ENCODE measurements around the gene FARP2. TPM values are rescaled to one million over a fixed set of nuclear protein-coding genes. Genes with fewer than 3 reads are reported as not detected.

The FARP2 gene
- total and polyA plus RNA-seq, 2 of the 4 experiments (the other 2 are of a cell fraction), result 17.1 to 30.8 TPM

GRCh38 chr2:241502281-241502680 lies 146.2 kb downstream of the FARP2 start:
- Histone ChIP-seq H3K23ac (ENCODE audit: low read depth, low read length) (no peak overlapping the region), H2BK120ac (ENCODE audit: low read depth, low read length) (no peak overlapping the region), H4K20me1 (ENCODE audit: insufficient read depth, low read length) (peaks cover 71% of the 10 kb centered on the region), H2BK15ac (ENCODE audit: low read depth, low read length) (no peak overlapping the region), H3K27me3 (ENCODE audit: control insufficient read depth, insufficient read depth, low read length) (no peaks in the 10 kb centered on the region), H3K14ac (replicated peaks; ENCODE audit: low read depth, low read length) (no peak overlapping the region), H3K4me1 (ENCODE audit: control insufficient read depth, insufficient read depth, low read length) (peaks cover 10% of the 10 kb centered on the region; the same call in 1 of the 2 replicates), H3K4ac (ENCODE audit: low read depth, low read length) (no peak overlapping the region), H2AK9ac (replicated peaks; ENCODE audit: low read depth, low read length, poor library complexity) (no peak overlapping the region), H3K79me1 (ENCODE audit: low read depth in 1 of 2, low read length in 2 of 2) (peaks cover 19 to 84% of the 10 kb centered on the region in 2 experiments), H3K9me1 (ENCODE audit: insufficient read depth, low read length) (peaks cover 26% of the 10 kb centered on the region), H3K36me3 (ENCODE audit: control insufficient read depth, insufficient read depth, low read length) (peaks cover 36% of the 10 kb centered on the region), H3K18ac (ENCODE audit: low read depth, low read length) (no peak overlapping the region), H4K8ac (ENCODE audit: low read depth in 2 of 2, low read length in 2 of 2) (no peak overlapping the region), H2AFZ (replicated peaks; ENCODE audit: low read length, poor library complexity) (no peak overlapping the region), H3K27ac (ENCODE audit: insufficient read depth, low read length) (no peak overlapping the region), H4K5ac (ENCODE audit: low read depth, low read length) (no peak overlapping the region), H3K4me2 (ENCODE audit: low read depth, low read length) (no peak overlapping the region), H3K56ac (ENCODE audit: extremely low read depth, insufficient read depth, low read length) (no peak overlapping the region), H2BK20ac (ENCODE audit: low read depth, low read length) (no peak overlapping the region), H3K4me3 (ENCODE audit: insufficient read depth, low read depth, low read length) (no peak overlapping the region), H2BK5ac (ENCODE audit: low read depth, low read length, poor library complexity, severe bottlenecking) (no peak overlapping the region), H3K9me3 (ENCODE audit: control insufficient read depth, insufficient read depth, low read length) (no peaks in the 10 kb centered on the region), H2AK5ac (ENCODE audit: low read depth, low read length) (no peak overlapping the region), H3K9ac (ENCODE audit: low read depth, low read length) (no peak overlapping the region), H4K91ac (ENCODE audit: insufficient read depth, low read depth, low read length) (no peak overlapping the region)
- 100% methylated on average over 1 of the region's 11 CpGs; no CpG with 5 or more reads in 1 of the 2 experiments for WGBS, 2 experiments (ENCODE audit: extremely low coverage in 2 of 2, insufficient read length in 1 of 2)
- TF ChIP-seq RAD21 (IDR thresholded peaks at IDR 0.05; ENCODE audit: low read length) (no peak), POLR2A (IDR thresholded peaks at IDR 0.05; ENCODE audit: low read depth, low read length) (no peak), FOS (IDR thresholded peaks at IDR 0.05; ENCODE audit: low read depth, low read length) (no peak), CHD1 (IDR thresholded peaks at IDR 0.05; ENCODE audit: low read depth, low read length) (no peak), NFE2L2 (IDR thresholded peaks at IDR 0.05; ENCODE audit: low read depth, low read length) (no peak), RCOR1 (IDR thresholded peaks at IDR 0.05; ENCODE audit: insufficient replicate concordance, low read length) (no peak), BHLHE40 (IDR thresholded peaks at IDR 0.05; ENCODE audit: low read depth, low read length) (no peak), MXI1 (IDR thresholded peaks at IDR 0.05; ENCODE audit: borderline replicate concordance, low read depth, low read length) (no peak), CTCF (conservative IDR thresholded peaks at IDR 0.05; ENCODE audit: low read depth, low read length) (no peak), USF2 (IDR thresholded peaks at IDR 0.05; ENCODE audit: low read depth, low read length) (no peak), RFX5 (IDR thresholded peaks at IDR 0.05; ENCODE audit: low read depth, low read length) (no peak), MAZ (IDR thresholded peaks at IDR 0.05; ENCODE audit: borderline replicate concordance, low read depth, low read length) (no peak), SMC3 (IDR thresholded peaks at IDR 0.05; ENCODE audit: low read depth, low read length) (no peak), MAFK (IDR thresholded peaks at IDR 0.05; ENCODE audit: low read depth, low read length) (no peak)
- no peak for DNase-seq
- in situ Hi-C loops (cut with MboI; ENCODE audit: low sequenced_read_pairs), result no loop called here
- dilution Hi-C loops (cut with HindIII; ENCODE audit: low sequenced_read_pairs, unreplicated experiment), result no loop called here
- intact Hi-C loops (cut with micrococcal nuclease), result no loop called here
- no peak for ATAC-seq (ENCODE audit: low read depth)
- POLR2A ChIA-PET (ENCODE audit: unreplicated experiment), result no interaction called here
- BruUV-seq (replicated peaks), result no TSS peak
- CTCF ChIA-PET, result no interaction called here

Measured in IMR-90 (cell line).